GM19438 (cell line): ENCODE measurements around the gene FUNDC2.
"Not testable (repeated sequence)": the region's sequence is repeated elsewhere in the genome, so short reads cannot be mapped to it uniquely, and the experiment has no call there.

Experiments
- ATAC-seq: cut with Tn5 transposase; IDR thresholded peaks from one replicate; pipeline ENCODE4 v1.9.1; 2021; ENCODE audit warnings: low read depth; ENCODE audit not compliant: unreplicated experiment

Gene FUNDC2

GRCh38 chrX:155026727-155027508 is at the start of gene FUNDC2:
Gene FUNDC2 (plus strand): TSS chrX:155026844. CDS start chrX:155026939, 95 bp downstream.
- peak; percentile 85 for ATAC-seq

- ATAC-seq = no peak
These were observed 47.0 kb upstream of the FUNDC2 start for GRCh38 chrX:154979629-154980028.

GRCh38 chrX:154980330-154981115 is 46.1 kb upstream of the FUNDC2 start:
- ATAC-seq = peak; percentile 96

- no peak for ATAC-seq
These were observed 45.6 kb upstream of the FUNDC2 start for GRCh38 chrX:154981116-154981411.

GRCh38 chrX:154986826-154987575 is 39.6 kb upstream of the FUNDC2 start:
- no peak for ATAC-seq

- ATAC-seq = no peak
These were observed 38.7 kb upstream of the FUNDC2 start for GRCh38 chrX:154987940-154988339.

GRCh38 chrX:154988719-154989118 is 37.9 kb upstream of the FUNDC2 start:
- ATAC-seq = no peak

GRCh38 chrX:154990496-154990895 is 36.1 kb upstream of the FUNDC2 start:
- no peak for ATAC-seq

- no peak for ATAC-seq
These were observed 35.6 kb upstream of the FUNDC2 start for GRCh38 chrX:154991039-154991438.

- ATAC-seq = no peak
These were observed 35.2 kb upstream of the FUNDC2 start for GRCh38 chrX:154991476-154991875.

GRCh38 chrX:154998204-154998880 is 28.3 kb upstream of the FUNDC2 start:
- ATAC-seq = no peak

GRCh38 chrX:155000841-155001240 is 25.8 kb upstream of the FUNDC2 start:
- ATAC-seq = no peak

GRCh38 chrX:155001873-155002272 is 24.8 kb upstream of the FUNDC2 start:
- ATAC-seq = no peak

GRCh38 chrX:155005190-155005589 is 21.5 kb upstream of the FUNDC2 start:
- ATAC-seq = no peak

- not testable (repeated sequence) for ATAC-seq
These were observed 20.3 kb upstream of the FUNDC2 start for GRCh38 chrX:155006379-155006778.

GRCh38 chrX:155006913-155007671 is 19.6 kb upstream of the FUNDC2 start:
- not testable (repeated sequence) for ATAC-seq

- not testable (repeated sequence) for ATAC-seq
These were observed 18.1 kb upstream of the FUNDC2 start for GRCh38 chrX:155008578-155008977.

GRCh38 chrX:155009994-155010472 is 16.6 kb upstream of the FUNDC2 start:
- ATAC-seq = no peak

GRCh38 chrX:155020591-155020990 is 6.1 kb upstream of the FUNDC2 start:
- no peak for ATAC-seq

- no peak for ATAC-seq
These were observed 4.1 kb upstream of the FUNDC2 start, which contains the start of gene F8 for GRCh38 chrX:155022585-155022984. Gene F8 (minus strand): TSS chrX:155022723. CDS start chrX:155022552, 171 bp downstream.
